HG03521 (cell line): ENCODE results near the gene SCAND1.
"Not testable (repeated sequence)": the region's sequence is repeated elsewhere in the genome, so short reads cannot be mapped to it uniquely, and the experiment has no call there.

Experiments
- ATAC-seq: cut with Tn5 transposase; IDR thresholded peaks from one replicate; pipeline ENCODE4 v1.9.1; 2021; ENCODE audit warnings: mild to moderate bottlenecking, moderate library complexity; ENCODE audit not compliant: unreplicated experiment

The SCAND1 gene

GRCh38 chr20:35954200-35954906 lies at the start of gene SCAND1:
TSS of gene SCAND1 (minus strand) at chr20:35954502. CDS start at chr20:35954284, 218 bp downstream.
- peak; percentile 83 for ATAC-seq

- no peak for ATAC-seq
Measured at GRCh38 chr20:36004045-36004444, 49.7 kb upstream of the SCAND1 start.

GRCh38 chr20:36002855-36003254 lies 48.6 kb upstream of the SCAND1 start:
- no peak for ATAC-seq

DNA sequence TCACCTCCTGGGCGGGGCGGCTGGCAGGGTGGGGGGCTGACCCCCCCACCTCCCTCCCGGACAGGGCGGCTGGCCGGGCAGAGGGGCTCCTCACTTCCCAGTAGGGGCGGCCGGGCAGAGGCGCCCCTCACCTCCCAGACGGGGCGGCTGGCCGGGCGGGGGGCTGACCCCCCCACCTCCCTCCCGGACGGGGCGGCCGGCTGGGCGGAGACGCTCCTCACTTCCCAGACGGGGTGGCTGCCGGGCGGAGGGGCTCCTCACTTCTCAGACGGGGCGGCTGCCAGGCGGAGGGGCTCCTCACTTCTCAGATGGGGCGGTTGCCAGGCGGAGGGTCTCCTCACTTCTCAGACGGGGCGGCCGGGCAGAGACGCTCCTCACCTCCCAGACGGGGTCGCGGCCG lies 47.0 kb upstream of the SCAND1 start:
- not testable (repeated sequence) for ATAC-seq

DNA sequence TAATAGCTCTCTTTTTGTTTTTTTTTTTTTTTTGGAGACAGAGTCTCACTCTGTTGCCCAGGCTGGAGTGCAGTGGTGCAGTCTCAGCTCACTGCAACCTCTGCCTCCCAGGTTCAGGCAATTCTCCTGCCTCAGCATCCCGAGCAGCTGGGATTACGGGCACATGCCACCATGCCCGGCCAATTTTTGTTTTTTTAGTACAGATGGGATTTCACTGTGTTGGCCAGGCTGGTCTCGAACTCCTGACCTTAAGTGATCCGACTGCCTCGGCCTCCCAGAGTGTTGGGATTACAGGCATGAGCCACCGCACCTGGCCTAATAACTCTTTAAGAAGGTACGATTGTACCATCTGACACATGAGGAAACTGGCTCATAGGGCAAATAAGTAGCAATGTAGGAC lies 42.2 kb upstream of the SCAND1 start:
- not testable (repeated sequence) for ATAC-seq

DNA sequence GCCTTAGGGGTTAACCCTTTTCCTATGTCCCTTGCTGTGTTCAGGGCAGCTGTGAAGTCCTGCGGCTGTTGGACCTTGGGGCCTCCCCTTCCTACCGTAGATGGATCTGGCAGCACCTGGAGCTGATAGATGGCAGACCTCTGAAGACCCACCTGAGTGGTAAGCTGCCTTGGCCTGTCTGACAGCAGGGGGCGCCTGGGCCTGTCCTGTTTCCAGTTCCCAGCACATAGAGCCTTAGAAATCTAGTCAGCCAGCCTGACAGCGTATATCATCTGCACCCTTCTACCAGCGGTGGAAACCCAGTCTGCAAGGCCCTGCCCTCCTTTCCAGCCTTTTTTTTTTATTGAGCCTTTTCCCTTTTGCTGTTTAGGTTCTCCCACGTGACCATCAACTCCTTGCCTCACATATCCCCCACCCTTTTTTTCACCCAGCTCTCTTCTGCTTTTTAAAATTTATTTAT lies 40.7 kb upstream of the SCAND1 start:
- no peak for ATAC-seq

DNA sequence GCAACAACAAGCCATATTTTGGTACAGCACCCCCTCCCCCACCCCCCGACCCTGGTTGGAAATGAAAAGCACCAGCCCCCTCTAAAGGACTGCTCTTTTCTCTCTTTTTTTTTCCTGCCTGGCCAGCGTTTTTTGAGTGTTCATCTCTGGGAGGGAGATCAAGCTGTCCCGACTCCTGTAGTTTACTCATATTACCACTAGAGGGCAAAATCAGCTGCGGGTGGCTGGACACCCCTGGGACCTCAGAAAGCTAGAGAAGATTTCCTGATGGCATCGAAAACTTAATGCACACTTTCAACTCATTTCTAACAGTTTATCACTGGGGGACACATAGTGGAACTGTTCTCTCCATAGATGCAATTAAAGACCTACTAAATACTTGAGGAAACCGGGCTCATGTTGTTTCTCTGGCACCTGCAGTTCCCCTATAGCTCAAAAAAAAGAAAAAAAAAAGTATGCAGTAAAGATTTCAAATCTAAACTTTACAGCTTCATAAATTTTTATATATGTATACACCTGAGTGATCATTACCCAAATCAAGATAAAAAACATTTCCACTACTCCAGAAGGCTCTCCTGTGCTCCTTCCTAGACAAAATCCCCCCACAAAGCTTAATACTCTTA lies 38.5 kb upstream of the SCAND1 start:
- no peak for ATAC-seq

GRCh38 chr20:35991142-35991771 lies 37.0 kb upstream of the SCAND1 start:
- no peak for ATAC-seq

DNA sequence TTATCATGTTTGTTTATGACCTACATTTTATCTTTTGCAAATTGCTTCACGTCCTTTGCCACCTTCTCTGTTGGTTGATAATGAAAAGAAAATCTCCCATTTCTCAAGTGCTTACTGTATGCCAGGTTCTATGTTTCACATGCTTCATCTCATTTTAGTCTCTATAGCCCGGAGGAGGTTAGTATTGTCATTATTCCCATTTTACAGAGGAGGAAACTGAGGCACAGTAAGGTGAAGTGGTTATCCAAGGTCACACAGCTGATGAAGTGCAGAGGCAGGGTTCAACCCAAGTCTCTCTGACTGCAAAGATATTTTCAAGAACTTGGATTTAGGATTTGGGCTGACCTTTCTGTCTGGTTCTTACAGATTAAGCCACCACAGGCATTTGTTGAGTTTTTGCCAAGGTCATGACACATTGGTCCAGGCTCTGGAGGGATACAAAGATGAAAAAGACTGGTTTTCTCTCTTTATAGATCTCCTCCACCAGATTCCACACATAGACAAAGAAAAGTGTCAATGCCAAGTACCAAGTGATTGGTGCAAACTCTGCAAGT lies 34.7 kb upstream of the SCAND1 start:
- no peak for ATAC-seq

- ATAC-seq = no peak
Measured at GRCh38 chr20:35985806-35986205, 31.5 kb upstream of the SCAND1 start.

- ATAC-seq = no peak
Measured at GRCh38 chr20:35984382-35984781, 30.1 kb upstream of the SCAND1 start.

- no peak for ATAC-seq
Measured at GRCh38 chr20:35981969-35982368, 27.7 kb upstream of the SCAND1 start.

DNA sequence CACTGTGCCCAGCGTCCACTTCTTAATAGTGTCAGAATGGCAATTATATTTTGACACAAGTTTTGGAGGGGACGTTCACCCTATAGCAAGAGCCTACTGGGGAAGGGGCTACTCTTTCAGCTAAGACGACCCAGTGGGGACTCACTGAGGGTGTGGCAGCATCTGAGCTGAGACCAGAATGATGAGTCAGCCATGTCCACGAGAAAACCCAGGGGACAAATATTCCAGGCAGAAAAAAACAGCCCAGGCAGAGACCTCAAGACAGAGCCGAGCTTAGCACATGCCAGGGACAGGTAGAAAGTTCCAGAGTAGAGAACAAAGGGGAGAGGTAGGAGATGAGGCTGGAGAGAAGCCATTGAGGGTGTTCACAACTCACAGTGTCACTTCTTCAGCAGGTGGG lies 25.2 kb upstream of the SCAND1 start:
- no peak for ATAC-seq

DNA sequence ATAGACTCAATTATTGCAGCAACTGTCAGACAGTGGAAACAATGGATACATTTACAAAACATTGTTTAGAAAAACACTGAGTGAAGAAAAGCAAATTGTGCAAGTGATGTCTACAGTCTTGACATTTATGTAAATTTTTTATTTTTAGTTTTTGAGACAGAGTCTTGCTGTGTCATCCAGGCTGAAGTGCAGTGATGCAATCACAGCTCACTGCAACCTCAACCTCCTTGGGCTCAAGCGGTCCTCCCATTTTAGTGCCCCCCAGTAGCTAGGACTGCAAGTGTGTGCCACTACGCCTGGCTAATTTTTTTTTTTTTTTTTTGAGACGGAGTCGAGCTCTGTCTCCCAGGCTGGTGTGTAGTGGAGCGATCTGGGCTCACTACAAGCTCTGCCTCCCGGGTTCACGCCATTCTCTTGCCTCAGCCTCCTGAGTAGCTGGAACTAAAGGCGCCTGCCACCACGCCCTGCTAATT lies 23.8 kb upstream of the SCAND1 start:
- no peak for ATAC-seq

DNA sequence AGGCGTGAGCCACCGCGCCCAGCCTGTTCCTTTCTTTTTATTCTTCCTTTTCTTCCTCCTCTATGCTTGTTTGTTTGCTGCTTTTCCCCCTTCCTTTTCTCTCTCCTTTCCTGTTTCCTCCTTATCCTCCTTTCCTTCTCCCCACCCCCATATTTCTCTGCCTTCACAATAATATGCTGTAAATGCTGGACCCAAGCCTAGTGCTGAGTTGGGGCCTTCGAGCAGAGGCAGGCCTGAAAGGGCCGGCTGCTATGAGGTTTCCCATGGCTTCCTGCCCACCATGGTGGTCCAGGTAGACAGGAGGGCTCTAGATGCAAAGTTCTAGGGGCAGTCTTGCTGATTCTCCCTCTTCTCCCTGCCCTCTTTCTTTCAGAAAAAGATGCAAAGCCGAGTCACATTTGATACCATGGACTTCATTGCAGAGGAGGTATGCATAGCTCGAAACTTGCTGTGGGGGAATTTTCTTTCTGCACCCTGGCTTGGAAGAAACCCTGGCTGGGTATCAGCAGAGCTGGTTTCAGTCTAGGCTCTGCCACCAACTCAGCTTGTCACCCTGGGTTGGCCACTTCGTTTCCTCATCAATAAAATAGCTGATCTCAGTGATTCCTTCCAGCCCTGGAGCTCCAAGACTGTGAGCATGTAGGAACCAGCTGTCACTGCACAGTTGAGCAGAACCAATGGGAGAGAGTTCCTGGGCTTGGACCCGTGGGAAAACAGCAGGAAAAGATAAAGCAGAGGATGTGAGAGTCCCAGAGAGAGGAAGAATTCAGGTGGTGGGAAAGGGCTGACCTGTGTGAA lies 21.5 kb upstream of the SCAND1 start:
- no peak for ATAC-seq

- ATAC-seq = no peak
Measured at GRCh38 chr20:35974256-35974655, 20.0 kb upstream of the SCAND1 start.

GRCh38 chr20:35972462-35972861 lies 18.2 kb upstream of the SCAND1 start:
- ATAC-seq = no peak

GRCh38 chr20:35971981-35972380 lies 17.7 kb upstream of the SCAND1 start:
- ATAC-seq = no peak

- ATAC-seq = no peak
Measured at GRCh38 chr20:35968930-35969329, 14.6 kb upstream of the SCAND1 start.

GRCh38 chr20:35967979-35968640 lies 13.8 kb upstream of the SCAND1 start, which contains the start of gene CNBD2:
TSS of gene CNBD2 (plus strand) at chr20:35968590. CDS start at chr20:35968763, 173 bp downstream.
- no peak for ATAC-seq
